ENCODE results near the gene PGBD5. TPM values are rescaled to one million over a fixed set of nuclear protein-coding genes. Genes with fewer than 3 reads are reported as not detected.

The PGBD5 gene
- total RNA-seq, 1 donor from 2014 or later: 19.7 TPM

DNA sequence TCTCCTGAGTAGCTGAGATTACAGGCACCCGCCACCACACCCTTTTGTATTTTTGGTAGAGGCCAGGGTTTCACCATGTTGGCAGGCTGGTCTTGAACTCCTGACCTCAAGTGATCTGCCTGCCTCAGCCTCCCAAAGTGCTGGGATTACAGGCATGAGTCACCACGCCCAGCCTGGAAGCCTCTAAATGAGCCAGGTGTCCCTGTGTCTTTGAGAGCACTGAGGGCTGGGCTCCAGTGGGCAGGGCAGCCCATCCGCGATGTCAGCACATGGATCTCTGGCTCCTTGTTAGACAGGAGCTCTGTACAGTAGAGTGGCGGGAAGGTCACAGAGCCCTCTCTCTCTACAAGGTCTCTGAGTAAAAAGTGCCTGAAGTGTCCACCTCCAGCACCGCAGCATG, 124.3 kb downstream of the PGBD5 start:
- Mint-ChIP-seq H3K27ac (ENCODE audit: unreplicated experiment) (no peak overlapping the region), H3K4me3 (no peak overlapping the region), H3K9me3 (no peaks in the 10 kb centered on the region), H3K27me3 (ENCODE audit: low read depth) (no peaks in the 10 kb centered on the region), H3K4me1 (peaks cover 6% of the 10 kb centered on the region), H3K36me3 (ENCODE audit: low read depth) (no peaks in the 10 kb centered on the region)
- DNase-seq (ENCODE audit: low read depth, low spot score): no peak
- TF ChIP-seq CTCF (conservative IDR thresholded peaks at IDR 0.05): no peak

DNA sequence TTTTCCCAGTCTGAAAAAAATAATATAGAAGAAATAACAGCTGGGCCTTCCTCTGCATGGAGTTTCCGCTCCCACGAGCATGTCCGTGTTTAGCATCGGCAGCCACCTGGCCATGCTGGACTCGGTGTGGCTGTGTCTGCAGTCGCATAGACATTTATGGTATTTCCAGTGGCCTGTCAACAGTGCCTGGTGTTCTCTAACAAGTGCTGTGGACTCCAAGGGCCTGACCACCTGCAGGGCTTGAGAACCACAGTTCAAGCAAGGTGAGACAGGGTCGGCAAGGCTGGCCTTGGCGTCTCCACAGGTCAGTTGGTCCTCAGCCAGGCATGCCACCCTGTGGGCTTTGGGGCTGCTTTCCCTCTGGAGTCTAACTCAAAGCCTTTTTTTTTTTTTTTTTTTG, 124.8 kb downstream of the PGBD5 start:
- H3K27ac Mint-ChIP-seq (ENCODE audit: unreplicated experiment): peak overlapping the region; percentile 35
- H3K36me3 Mint-ChIP-seq (ENCODE audit: low read depth): no peaks in the 10 kb centered on the region

DNA sequence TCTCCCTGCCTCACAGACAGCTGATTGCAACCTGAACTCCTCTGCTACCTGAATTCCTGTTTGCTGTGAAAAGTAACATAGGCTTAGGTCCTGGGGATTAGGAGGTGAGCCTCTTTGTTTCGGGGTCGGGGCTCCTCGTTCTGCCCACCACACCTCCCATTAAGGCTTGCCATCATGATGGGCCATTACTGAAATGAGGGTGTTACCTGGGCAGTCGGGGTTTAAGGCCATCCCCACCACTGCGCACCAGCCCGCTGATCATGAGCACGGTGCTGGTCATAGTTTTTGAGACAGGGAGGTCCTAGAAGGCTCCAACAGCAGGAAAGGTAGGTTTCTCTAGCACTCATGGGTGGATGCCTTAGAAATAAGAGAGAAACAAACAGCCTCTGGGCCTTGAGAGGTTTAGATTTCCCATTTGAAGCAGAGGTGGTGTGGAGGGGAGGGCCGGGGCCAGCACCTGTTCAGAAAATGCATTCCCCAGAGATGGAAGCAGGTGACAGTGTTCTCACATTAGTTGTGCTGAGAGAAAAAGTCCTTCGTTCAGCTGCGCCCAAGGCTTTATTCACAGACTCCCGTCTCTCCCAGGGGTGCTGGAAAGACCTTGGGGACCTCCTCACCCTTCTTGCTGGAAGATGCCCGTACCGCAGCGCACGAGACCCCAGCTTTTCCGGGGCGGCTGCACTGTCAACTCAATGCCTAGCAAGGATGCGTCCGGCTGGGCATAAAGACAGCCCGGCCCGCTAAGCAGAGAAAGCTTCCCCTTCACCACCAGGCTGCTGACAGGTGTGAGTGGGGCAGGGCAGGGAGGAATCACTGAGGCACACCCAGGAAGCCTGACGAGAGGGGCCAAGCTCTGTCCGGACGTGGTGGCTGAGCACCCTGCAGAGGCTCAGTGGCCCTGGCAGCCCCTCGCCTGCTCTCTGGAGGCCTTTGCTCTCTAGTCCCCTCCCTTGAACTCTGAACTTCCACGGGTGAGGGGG, 125.5 kb downstream of the PGBD5 start:
- Mint-ChIP-seq H3K4me1 (peaks cover 6% of the 10 kb centered on the region), H3K4me3 (no peak overlapping the region), H3K9me3 (no peaks in the 10 kb centered on the region), H3K27me3 (ENCODE audit: low read depth) (no peaks in the 10 kb centered on the region), H3K27ac (ENCODE audit: unreplicated experiment) (no peak overlapping the region), H3K36me3 (ENCODE audit: low read depth) (no peaks in the 10 kb centered on the region)
- no peak for TF ChIP-seq CTCF (conservative IDR thresholded peaks at IDR 0.05)
- DNase-seq (ENCODE audit: low read depth, low spot score): no peak

More for the DNA sequence above, 124.8 kb downstream of the PGBD5 start:
- DNase-seq (ENCODE audit: low read depth, low spot score): no peak
- no peak overlapping the region for H3K4me3 Mint-ChIP-seq
- peaks cover 6% of the 10 kb centered on the region for H3K4me1 Mint-ChIP-seq
- no peaks in the 10 kb centered on the region for H3K27me3 Mint-ChIP-seq (ENCODE audit: low read depth)
- TF ChIP-seq CTCF (conservative IDR thresholded peaks at IDR 0.05): no peak
- no peaks in the 10 kb centered on the region for H3K9me3 Mint-ChIP-seq

DNA sequence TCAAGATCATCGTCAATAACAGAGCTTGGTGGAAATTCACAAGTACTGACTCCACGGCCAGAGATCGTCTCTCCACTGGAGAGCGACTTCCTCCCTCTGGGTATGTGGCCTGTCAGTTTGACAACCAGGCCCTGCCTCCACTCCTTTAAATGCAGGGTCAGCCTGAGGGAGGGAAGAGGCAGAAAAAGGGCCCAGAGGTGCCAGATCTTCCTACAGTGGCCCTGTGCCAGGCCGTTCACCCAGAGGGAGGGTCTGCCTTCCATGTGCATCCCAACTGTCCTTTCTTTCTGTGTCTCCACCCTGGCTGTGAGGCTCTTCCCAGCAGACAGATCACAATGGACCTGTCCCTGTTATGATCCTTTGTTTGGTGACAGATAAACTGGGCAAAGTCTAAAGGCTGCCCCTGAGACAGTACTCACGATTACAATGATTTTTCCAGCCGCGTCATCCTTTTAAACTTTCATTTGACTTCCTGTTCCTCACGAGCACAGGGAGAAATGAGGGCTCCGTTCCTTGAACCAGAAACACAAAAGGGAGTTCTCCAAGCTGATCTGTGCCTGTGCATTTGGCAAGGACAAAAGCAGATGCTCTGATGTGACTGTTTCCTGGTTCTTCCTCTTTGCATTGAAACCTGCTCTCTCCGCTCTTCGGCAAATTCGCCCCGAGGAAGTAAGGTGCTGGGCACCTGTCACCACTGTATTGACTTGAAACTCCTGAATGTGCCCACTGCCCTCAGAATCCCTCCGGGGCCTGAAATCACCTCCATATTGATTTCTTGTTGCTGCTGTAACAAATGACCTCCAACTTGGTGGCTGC, 126.7 kb downstream of the PGBD5 start:
- peaks cover 6% of the 10 kb centered on the region for H3K4me1 Mint-ChIP-seq
- H3K27ac Mint-ChIP-seq (ENCODE audit: unreplicated experiment): peak overlapping the region; percentile 75
- no peak for TF ChIP-seq CTCF (conservative IDR thresholded peaks at IDR 0.05)
- no peak for DNase-seq (ENCODE audit: low read depth, low spot score)
- H3K36me3 Mint-ChIP-seq (ENCODE audit: low read depth): no peaks in the 10 kb centered on the region
- no peaks in the 10 kb centered on the region for H3K27me3 Mint-ChIP-seq (ENCODE audit: low read depth)
- H3K9me3 Mint-ChIP-seq: no peaks in the 10 kb centered on the region
- H3K4me3 Mint-ChIP-seq: no peak overlapping the region

GRCh38 chr1:230295367-230295766, 130.8 kb downstream of the PGBD5 start:
- H3K4me3 Mint-ChIP-seq: no peak overlapping the region
- peaks cover 6% of the 10 kb centered on the region for H3K4me1 Mint-ChIP-seq
- peaks cover 16% of the 10 kb centered on the region for H3K27me3 Mint-ChIP-seq (ENCODE audit: low read depth)
- no peak for TF ChIP-seq CTCF (conservative IDR thresholded peaks at IDR 0.05)
- H3K9me3 Mint-ChIP-seq: no peaks in the 10 kb centered on the region
- DNase-seq (ENCODE audit: low read depth, low spot score): no peak
- no peak overlapping the region for H3K27ac Mint-ChIP-seq (ENCODE audit: unreplicated experiment)
- no peaks in the 10 kb centered on the region for H3K36me3 Mint-ChIP-seq (ENCODE audit: low read depth)
